Gastroesophageal sphincter (tissue), 3 donors: ENCODE data around the gene PARD3.
"Not testable (repeated sequence)": the region's sequence is repeated elsewhere in the genome, so short reads cannot be mapped to it uniquely, and the experiment has no call there.

Source experiments
- CTCF ChIP-seq, 4 experiments: fragments of 200-600 bp in 2 of 4; fragments of 450-650 bp in 2 of 4; sonication (generic) in 1 of 4; IDR thresholded peaks; one replicate each; pipeline ENCODE4 v1.5.1; 2017 to 2019; ENCODE audit warnings: antibody characterized with exemption in 4 of 4, mild to moderate bottlenecking in 2 of 4, moderate library complexity in 2 of 4
- EP300 ChIP-seq: sonication (generic); formaldehyde crosslinking; IDR thresholded peaks from one replicate; pipeline ENCODE4 v1.6.1; 2017; ENCODE audit warnings: antibody characterized with exemption, mild to moderate bottlenecking
- POLR2A ChIP-seq, 2 donors: fragments of 450-650 bp; IDR thresholded peaks; one replicate each; pipeline ENCODE4 v1.6.1; 2017; ENCODE audit warnings: antibody characterized with exemption in 2 of 2, mild to moderate bottlenecking in 2 of 2, moderate library complexity in 1 of 2
- POLR2AphosphoS5 ChIP-seq: sonication (generic); formaldehyde crosslinking; IDR thresholded peaks from one replicate; pipeline ENCODE4 v1.6.1; 2017; ENCODE audit warnings: antibody characterized with exemption

GRCh38 chr10:34741087-34741486 is 74.0 kb downstream of the PARD3 start:
- not testable (repeated sequence) for TF ChIP-seq CTCF (IDR thresholded peaks at IDR 0.05); EP300; POLR2A (IDR thresholded peaks at IDR 0.05); POLR2AphosphoS5
